NCI-H82 (cell line): ENCODE measurements around the gene IL22RA1.
A peak's percentile ranks its signal among the peaks of the same experiment; 100 is the strongest.

Source experiments
- DNase-seq: peaks from one replicate; lab custom pipeline; 2025; lab: John Stamatoyannopoulos, UW

The IL22RA1 gene

GRCh38 chr1:24096009-24096738 is 46.8 kb downstream of the IL22RA1 start:
- no peak for DNase-seq

DNA sequence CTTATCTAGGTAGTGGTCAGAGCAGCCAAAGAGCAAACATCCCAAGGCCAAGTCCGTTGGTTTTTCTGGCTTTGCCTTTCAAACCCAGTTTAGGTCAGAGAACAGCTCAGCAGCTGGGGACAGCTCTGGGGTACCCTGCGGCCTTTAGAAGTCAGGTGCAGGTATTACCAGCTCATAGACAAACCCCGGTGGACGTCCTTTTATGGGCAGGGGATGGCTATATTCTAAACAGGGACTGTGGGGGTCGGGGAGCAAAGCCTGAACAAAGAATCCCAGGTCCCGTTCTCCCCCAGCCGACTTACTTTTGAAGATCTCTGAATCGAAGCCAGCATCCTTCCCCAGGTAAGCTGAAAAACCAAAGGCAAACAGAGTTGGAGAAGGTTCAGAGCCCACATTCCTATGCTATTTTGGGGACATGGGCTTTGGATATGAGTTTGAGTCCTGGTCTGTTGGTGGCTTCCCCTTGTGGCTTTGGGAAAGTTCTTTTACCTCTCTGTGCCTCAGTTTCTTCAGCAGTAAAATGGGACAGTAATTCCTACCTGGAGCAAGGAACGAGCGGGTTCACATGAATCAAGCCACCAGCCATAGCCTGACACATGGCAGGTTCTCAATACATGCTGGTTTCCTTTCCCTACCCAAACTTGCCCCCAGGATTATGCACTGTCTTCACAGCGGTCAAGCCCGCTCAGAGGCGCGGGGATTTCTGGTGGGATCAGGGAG is 47.6 kb downstream of the IL22RA1 start:
- DNase-seq: peak; percentile 21

GRCh38 chr1:24094554-24094953 is 48.4 kb downstream of the IL22RA1 start:
- DNase-seq: no peak

DNA sequence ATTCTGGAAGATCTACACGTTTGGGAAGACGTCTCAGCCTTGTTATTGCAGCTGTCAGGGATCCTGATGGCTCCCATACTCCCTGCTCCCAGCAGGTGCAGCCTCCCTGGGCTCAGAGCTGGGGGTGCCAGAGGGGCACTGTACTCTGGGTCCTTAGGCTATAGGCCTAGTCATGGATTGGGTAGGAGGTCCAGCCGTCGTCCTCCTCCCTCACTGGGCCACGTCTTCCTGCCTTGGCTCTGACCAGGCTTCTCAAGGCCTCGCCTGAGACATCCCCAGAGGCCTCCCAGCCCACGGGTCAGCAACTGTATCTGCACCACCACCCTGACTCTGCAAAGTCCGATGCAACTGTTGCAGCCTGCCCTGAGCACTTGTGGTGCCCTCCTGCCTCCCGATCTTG is 49.2 kb downstream of the IL22RA1 start:
- no peak for DNase-seq

DNA sequence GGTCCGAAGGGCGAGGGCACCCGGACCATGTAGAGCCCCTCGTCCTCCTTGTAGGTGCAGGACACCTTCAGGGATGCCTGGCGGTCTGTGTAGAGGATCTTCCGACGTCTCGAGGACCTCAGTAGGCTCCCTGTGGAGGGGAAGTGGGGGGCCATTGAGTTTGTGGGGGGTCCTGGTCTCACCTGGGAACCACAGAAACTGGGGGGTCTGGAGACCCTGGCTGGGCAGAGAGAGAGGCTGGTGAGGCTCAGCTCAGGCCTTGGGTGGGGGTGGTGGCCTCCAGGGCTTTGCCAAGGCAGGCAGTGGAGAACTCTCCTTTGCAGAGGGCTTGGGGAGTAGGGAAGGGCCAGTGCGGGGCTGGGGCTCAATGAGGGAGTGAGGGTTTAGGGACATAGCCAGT is 50.0 kb downstream of the IL22RA1 start:
- DNase-seq: no peak

DNA sequence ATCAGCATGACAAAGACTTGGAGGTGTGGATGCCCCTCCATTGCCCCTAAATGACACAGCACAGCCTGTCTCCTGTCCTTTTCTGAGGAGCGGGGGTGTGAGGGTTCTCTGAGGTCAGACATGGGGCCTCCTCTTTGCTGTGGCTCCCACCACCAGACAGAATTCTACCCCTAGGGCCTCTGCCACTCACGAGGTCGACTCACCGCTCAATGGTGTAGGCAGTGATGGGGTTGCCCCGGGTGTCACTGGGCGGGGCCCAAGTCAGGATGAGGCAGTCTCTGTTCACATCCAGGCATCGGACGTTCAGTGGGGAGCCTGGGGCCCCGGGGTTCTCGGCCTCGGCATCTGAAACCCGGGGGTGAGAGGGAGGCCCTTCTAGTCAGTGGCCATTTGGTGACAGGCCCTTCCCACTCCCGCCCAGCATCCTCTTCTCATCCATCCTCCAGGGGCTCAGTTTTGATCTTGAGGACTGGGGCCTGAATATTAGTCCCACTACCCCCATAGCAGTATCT is 50.9 kb downstream of the IL22RA1 start:
- DNase-seq: no peak

- DNase-seq: no peak
Measured at GRCh38 chr1:24090736-24091135, 52.2 kb downstream of the IL22RA1 start.

DNA sequence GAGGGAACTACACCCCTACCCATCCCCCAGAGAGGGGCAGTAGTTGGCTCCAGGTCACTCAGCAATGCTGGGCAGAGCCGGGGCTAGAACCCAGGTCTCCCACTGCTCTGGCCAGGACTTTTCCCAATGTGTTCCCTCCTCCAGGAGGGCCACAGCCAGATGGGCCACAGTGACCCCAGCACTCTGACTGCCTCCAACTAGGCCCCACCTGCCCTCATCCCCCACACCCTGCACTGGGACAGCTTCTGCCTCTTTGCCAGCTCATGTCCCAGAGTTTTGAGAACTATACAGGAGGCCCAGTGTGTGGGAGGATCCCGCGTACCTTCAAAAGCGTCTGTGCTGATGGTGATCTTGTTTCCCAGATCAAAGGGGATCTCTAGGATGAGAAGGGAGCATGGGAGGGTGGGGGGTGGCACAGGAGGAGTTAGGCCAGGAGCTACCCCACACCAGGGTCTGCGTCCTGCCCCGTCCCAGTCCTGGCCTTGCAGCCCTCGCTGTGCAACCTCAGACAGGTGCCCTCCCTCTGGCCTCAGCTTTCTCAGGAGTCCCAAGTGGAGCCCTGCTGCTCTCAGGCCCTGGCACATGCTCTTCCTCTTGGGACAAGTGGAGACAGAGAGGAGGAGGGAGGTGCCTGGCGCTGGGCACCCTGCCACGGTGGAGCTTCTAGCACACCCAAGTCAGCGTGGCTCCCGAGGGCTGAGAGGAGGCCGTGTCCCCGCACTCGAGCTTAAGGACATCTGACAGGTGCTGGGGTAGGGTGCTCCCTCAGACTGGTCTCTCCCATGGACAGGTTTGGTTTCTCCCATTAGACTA is 53.0 kb downstream of the IL22RA1 start:
- DNase-seq: no peak

- DNase-seq: no peak
Measured at GRCh38 chr1:24089027-24089742, 53.8 kb downstream of the IL22RA1 start.

- no peak for DNase-seq
Measured at GRCh38 chr1:24086466-24086865, 56.5 kb downstream of the IL22RA1 start.

GRCh38 chr1:24085546-24085945 is 57.4 kb downstream of the IL22RA1 start:
- no peak for DNase-seq

DNA sequence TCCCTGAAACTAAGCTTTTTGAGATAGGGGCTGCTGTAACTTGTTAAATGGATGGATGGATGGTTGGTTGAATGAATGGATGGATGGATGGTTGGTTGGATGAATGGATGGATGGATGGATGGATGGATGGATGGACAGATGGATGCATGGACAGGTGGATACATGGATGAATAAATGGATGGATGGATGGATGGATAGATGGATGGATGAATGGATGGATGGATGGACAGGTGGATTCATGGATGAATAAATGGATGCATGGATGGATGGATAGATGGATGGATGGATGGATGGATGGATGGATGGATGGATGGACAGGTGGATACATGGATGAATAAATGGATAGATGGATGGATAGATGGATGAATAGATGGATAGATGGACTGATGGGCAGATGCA is 57.9 kb downstream of the IL22RA1 start:
- DNase-seq: no peak

DNA sequence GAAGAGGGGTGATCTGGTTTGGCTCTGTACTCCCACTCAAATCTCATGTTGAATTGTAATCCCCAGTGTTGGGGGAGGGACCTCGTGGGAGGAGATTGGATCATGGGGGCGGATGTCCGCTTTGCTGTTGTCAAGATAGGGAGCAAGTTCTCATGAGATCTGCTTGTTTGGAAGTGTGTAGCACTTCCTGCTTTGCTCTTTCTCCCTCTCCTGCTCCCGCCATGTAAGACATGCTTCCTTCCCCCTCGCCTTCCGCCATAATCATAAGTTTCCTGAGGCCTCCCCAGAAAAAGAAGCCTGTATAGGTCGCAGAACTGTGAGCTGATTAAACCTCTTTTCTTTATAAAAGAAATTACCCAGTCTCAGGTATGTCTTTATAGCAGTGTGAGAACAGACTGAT is 58.9 kb downstream of the IL22RA1 start:
- DNase-seq: no peak

- DNase-seq: no peak
Measured at GRCh38 chr1:24082372-24082771, 60.6 kb downstream of the IL22RA1 start.

DNA sequence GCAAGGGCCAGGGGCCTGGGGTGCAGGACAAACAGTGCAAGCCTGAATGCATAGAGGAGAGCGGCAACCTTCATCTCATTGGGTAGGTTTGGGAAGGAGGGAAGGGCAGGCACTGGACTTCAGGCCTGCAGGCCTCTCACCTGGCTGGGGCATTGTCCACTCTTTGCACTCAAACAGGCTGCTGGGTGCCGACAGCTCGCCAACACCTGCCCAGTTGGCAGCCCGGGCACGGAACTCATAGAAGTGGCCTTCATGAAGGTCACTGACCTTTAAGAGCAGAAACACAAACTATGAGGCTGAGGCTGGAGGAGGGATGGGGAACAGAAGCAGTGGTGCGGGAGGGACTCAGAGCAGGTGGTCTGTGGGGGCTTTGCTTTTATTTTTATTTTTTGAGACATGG is 61.8 kb downstream of the IL22RA1 start:
- DNase-seq: no peak

- no peak for DNase-seq
Measured at GRCh38 chr1:24080131-24080530, 62.8 kb downstream of the IL22RA1 start.

- DNase-seq: no peak
Measured at GRCh38 chr1:24077278-24077978, 65.5 kb downstream of the IL22RA1 start.

DNA sequence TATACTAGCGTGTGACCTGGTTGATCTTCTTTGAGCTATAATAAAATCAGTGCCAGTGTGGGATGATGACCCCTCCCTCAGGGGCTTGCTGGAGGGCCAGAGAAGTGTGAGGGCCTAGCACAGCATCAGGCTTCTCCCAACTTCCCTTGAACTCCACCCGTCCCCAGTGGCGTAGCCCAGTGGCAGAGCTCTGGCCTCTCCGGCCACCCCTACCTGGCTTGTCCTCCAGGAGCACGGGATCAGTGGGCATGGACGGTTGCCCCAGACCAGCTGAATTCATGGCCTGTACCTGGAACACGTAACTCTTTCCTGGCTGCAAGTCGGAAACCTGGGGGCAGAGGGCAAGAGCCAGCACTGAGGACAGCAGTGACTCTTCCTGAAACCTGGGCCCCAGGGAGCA is 67.0 kb downstream of the IL22RA1 start:
- no peak for DNase-seq

DNA sequence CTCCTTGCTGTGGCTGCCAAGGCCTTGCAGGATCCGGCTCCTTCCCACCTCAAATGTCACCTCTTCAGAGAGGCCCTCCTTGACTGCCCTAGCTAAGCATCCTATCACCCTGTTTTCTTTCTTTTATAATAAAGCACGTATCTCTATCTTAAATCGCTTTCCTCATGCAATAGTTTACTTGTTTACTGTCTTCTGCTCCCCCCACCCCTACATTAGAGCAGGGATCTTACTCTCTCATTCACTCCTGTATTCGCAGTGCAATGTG is 67.4 kb downstream of the IL22RA1 start:
- no peak for DNase-seq

DNA sequence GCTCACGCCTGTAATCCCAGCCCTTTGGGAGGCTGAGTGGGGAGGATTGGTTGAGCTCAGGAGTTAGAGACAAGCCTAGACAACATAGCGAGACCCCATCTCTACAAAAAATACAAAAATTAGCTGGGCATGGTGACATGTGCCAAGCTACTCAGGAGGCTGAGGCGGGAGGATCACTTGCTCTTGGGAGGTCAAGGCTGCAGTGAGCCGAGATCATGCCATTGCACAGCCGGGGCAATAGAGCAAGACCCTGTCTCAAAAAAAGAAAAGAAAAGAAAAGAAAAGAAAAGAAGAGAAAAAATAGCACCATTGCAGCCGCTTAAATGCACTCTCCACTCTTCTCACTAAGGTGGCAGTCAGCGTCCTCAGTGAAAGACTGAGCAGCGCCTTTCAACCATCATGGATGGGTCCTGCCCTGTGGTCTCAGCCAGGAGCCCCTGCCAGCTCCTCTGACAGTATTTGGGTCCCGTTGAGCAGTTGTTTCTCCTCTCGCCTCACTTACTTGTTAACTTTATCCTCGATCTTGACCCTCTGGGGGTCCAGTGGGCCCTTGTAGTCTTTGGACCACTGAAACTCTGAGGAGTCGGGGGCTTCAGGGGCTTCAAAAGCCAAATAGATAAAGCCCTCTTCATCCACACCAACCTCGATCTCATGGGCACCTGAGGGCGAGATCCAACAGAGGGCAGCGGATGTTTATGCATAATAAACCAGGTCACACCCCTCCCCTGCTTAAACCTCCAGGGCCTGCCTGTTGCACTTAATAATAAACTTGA is 67.9 kb downstream of the IL22RA1 start:
- no peak for DNase-seq

DNA sequence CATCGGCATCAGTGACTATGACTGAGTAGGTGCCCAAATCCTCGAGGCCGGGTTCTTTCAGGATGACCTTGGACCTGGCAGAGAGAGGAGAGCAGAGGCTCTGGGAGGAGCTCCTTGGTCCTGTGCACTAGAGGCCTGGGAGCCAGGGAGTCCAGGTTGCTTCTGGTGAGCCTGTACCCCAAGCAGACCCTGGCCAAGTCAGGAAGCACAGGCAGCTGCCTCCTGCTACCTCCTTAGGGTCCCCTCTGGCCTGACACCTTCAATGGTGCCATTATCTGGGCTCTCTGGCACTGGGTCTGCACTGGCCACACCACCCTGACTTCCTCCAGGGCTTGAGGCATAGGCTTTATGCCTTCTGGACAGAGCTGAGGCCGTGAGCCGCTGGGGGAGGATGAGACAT is 68.7 kb downstream of the IL22RA1 start:
- DNase-seq: no peak
